Effector CD8-positive, alpha-beta T cell (primary cell): ENCODE data around the gene MYLK.

ENCODE experiments used
- DNase-seq: peaks from one replicate; lab custom pipeline; 2025; lab: John Stamatoyannopoulos, UW

Gene MYLK

GRCh38 chr3:123648696-123649405 lies 235.3 kb downstream of the MYLK start:
- DNase-seq, result no peak

DNA sequence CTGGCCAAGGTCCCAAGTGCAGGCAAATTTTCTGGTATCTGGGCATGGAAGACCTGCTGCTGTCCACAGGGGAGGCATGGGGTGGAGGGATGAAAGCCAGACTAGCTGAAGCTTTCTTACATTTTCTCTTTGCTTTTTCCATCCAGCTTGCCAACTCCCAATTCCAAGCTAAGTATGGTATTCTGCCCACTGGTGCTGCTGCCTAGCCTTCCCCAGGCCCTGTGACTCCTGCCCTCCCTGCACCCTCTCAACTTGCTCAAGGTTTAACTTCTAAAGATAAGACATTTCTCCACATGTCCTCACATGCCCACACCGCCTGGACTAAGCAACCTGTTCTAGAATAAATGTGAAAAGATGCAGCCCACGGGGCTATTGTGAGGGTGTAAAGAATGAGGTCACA lies 239.8 kb downstream of the MYLK start:
- DNase-seq, result no peak

- no peak for DNase-seq
Measured at GRCh38 chr3:123642957-123643330, 241.2 kb downstream of the MYLK start.

GRCh38 chr3:123642182-123642956 lies 241.8 kb downstream of the MYLK start:
- no peak for DNase-seq

GRCh38 chr3:123641505-123641904 lies 242.6 kb downstream of the MYLK start:
- DNase-seq, result no peak

DNA sequence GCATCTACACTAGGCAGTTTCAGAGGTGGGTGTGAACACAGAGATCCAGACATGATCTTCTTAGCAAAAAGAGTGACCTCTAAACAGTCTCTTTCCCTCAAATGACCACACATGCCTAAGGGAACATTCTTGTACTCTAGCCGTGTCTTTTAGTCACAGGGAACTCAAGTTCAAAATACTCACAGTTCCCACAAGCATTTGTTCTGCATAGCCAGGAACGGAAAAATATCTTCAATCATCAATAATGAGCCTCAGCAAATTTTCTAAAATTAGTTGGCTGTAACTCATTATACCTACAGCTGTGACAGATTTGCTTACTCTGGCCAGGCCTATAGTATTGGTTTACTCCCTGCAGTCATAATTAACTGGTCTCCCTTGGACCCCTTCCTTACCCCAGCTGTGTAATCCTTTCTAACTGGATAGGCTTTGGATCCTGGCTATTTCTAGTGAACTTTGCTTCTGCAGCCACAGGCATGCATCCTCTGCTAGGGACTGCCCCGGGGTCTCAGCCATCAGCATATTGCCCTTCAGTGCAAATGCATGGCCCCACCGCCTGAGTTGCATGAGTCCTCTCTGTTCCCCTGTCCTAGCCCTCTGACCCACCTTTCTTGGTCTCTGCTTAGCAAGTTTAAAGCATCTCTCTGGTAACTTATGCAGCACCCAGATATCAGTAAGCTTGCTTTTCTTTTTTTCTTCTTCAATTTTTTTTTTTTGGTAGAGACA lies 243.2 kb downstream of the MYLK start:
- DNase-seq, result no peak

- DNase-seq, result no peak
Measured at GRCh38 chr3:123640311-123640710, 243.8 kb downstream of the MYLK start.

DNA sequence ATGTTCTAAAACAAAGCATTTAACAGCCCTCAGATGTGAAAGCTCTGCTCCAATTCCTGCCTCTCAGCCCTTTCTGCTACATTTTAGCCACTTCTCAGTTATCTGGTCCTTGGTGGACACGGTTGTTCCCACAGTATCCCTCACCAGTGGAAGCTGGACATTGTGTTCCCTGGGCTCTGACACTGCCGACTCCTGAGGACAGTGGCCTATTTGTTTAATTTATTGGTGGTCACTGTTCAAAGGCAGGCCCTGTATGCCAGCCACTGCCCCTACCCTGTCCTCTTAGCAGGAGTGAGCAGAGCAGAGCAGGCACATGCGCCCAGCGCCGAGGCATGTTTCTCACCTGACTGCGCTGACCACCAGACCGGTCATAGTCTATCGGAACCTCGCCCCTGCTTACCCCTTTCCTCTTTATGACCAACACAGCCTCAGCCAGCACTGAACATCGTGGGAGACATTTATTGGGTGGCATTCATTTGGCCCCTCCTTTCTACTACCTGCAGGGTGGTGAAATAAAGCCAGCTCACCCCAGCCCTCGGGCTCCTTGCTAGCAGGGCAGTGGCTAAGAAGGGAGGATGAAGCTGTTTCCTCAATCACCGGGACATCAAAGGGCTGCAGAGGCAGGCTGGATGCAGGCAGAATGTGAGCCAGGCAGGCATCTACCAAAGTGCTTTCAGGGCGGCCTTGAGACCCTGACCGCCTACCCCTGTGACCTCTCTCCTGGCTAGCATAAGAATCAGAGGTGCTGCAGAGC lies 245.0 kb downstream of the MYLK start:
- DNase-seq, result no peak

- DNase-seq, result no peak
Measured at GRCh38 chr3:123637841-123638240, 246.3 kb downstream of the MYLK start.

DNA sequence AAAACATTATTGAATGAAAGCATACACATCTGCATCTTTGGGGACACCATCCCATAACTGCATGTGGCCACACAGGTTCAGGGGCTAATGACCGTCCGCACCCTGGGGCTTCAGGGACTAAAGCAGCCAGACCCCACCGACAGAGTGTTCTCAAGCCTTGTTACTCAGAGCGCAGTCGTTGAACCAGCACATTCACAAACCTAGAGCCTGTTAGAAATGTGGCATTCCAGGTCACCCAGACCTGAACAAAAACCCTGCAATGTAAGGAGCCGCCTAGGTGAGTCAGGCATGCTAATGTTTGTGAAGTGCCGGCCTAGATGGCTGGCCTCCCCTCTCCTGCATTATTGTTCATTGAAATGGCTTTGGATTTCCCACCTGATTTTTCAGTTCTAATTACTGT lies 247.0 kb downstream of the MYLK start:
- DNase-seq, result no peak

- no peak for DNase-seq
Measured at GRCh38 chr3:123636431-123636841, 247.7 kb downstream of the MYLK start.

GRCh38 chr3:123635717-123636116 lies 248.4 kb downstream of the MYLK start:
- no peak for DNase-seq

GRCh38 chr3:123635217-123635616 lies 248.9 kb downstream of the MYLK start:
- no peak for DNase-seq

- DNase-seq, result no peak
Measured at GRCh38 chr3:123634149-123635051, 249.7 kb downstream of the MYLK start.

DNA sequence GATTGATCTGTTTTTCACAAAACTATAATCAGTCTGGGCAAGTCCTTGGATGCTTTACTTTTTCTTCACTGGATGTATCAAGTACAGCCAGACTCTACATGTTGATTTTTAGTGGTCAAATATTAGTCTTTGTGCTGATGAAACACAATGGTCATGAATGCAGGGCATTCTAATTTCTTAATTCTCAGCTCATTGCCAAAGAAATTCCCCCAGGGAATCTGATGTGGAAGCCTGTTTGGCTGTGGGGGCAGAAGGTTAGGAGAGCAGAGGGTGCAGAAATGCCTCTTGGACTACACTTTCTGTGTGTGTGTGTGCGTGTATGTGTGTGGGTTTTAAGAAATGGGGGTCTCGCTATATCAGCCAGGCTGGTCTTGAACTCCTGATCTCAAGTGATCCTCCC lies 250.6 kb downstream of the MYLK start:
- no peak for DNase-seq

DNA sequence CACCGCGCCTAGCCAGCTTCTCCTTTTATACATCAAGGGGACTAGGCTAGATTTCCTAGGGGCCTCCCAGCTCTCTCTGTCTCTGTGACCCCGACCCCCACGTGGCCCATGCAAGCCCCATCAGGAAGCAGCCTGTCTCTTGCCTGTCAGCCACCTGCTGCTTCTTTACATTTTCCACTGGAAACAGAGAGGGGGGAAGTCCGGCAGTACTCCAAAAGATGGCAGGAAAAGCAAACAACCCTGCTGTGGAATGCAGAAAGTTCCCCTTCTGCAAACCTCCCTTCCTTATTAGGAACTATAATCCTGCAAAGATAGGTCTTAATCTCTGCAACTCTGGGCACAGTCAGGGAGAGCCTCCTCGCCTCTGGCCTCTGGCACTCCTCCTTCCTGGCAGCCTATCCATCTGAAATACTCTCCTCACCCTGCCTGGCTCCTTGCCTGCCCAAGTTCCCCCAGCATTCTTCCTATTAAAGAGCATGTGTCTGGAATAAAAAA lies 251.9 kb downstream of the MYLK start:
- DNase-seq, result no peak

- DNase-seq, result no peak
Measured at GRCh38 chr3:123629747-123630047, 254.4 kb downstream of the MYLK start.

DNA sequence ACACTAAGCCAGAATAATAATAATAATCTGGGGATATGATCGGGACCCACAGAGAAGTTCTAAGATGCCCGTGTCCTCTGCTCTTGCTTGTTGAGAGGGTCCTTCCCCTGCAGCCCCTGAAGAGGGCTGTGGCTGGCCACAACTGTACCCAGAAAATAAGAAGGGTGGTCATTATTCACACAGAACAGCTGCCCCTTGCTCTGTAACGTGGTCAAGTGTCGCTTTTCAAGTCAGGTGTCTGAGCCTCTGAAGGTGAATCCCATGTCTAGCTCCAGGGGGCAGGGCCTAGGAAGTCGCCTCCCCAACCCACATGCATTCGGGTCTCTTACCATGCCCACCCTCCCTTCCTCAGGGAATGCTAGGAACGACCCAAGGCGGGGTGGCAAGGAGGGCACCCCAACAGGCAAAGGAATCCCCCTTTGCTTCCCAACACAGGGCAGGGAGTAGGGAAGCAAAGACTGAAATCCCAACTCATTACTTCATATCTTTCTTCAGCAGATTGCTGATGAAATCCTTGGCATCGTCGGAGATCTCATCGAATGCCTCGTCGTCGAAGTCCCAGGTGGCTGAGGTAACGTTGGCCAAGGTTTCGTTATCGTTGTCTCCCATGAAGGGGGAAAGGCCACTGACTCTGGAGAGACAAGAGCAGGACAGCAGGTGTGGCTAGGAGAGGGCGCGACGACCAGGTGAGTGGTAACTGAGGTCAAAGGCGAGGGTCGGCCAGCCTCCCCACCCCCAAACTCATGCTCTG lies 255.0 kb downstream of the MYLK start:
- DNase-seq, result no peak

DNA sequence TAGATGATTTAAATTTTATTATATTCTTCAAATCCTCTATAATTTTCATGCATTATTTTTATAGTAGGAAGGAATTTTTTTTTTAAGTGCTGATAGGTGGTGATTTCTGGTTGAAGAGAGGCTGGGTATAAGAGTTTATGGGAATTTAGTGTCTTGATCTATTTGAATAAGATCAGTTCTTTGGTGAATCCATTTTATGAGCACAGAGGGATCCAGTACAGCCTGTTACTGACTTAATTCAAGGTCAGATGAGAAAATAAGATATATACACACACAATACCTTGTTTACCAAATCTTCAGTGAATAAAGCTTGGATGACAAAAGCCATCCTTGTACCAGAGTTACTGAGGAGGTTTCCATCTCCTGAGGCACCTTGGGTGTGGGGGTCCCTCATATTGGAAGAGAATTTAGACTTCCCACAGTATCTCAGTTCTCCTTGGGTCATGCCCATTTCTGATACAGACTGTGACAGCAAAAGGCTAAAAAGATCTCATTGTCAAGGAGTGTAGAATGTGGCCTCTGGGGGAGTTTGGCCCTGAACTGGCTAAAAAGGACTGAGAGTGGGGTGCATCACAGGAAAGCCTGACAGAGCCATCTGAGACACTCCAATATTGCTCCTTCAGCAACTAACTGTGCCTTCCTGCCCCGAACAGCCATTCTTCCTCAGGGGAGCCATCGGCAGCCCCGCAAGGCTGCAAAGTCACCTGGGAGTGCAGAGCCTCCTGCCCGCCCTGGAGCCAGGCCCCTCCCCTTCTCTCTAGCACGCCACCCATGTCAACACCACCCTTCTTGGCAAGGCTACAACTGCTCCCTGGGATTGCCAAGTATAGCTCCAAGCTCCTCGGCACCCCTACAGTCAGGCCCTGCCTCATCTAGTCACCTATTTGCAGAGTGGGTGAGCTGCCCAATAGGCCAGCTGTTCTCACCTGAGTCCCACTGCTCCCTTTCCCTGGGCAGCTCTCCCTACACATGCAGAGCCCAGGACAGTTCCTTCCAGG lies 256.2 kb downstream of the MYLK start:
- no peak for DNase-seq
